Measurements from ENCODE around the gene NSD1.

DNA sequence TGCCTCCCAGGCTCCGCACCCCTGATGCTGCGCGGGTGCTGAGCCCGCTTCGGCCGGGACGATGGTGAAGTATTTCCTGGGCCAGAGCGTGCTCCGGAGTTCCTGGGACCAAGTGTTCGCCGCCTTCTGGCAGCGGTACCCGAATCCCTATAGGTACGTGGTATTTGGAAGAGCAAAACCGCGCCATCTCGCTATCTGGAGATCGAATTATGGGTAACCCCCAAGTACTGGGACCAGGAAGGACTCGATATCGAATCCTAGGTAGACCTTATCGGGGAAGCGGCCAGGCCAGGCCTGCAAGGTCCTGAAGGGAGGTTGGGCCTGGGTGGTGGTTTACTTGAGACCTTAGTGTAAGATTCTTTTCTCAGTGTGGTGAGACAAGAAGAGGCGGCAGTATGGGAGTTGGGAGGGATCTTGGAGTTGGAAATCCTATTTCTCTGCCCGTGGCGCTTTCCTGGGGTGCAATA, 170.4 kb downstream of the NSD1 start:
- TF ChIP-seq, protein P1, sequence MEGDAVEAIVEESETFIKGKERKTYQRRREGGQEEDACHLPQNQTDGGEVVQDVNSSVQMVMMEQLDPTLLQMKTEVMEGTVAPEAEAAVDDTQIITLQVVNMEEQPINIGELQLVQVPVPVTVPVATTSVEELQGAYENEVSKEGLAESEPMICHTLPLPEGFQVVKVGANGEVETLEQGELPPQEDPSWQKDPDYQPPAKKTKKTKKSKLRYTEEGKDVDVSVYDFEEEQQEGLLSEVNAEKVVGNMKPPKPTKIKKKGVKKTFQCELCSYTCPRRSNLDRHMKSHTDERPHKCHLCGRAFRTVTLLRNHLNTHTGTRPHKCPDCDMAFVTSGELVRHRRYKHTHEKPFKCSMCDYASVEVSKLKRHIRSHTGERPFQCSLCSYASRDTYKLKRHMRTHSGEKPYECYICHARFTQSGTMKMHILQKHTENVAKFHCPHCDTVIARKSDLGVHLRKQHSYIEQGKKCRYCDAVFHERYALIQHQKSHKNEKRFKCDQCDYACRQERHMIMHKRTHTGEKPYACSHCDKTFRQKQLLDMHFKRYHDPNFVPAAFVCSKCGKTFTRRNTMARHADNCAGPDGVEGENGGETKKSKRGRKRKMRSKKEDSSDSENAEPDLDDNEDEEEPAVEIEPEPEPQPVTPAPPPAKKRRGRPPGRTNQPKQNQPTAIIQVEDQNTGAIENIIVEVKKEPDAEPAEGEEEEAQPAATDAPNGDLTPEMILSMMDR (conservative IDR thresholded peaks at IDR 0.05; ENCODE audit: low read depth, low read length), result no peak
- TF ChIP-seq CHD1 (IDR thresholded peaks at IDR 0.05; ENCODE audit: low read depth, low read length), result no peak

Data from IMR-90 (cell line).